DOHH2 (cell line): Measurements from ENCODE around the gene DMAC1.

Experiments used
- CTCF ChIP-seq: fragments of 200-600 bp; sonication (generic); IDR thresholded peaks from one replicate; pipeline ENCODE4 v1.5.1; 2014; ENCODE audit warnings: antibody characterized with exemption, mild to moderate bottlenecking, low read depth, low read length; ENCODE audit not compliant: poor library complexity, severe bottlenecking
- EZH2phosphoT487 ChIP-seq: fragments of 200-600 bp; sonication (generic); IDR thresholded peaks from 2 replicates; pipeline ENCODE4 v1.6.1; 2017; ENCODE audit warnings: borderline replicate concordance, mild to moderate bottlenecking, antibody characterized with exemption, low read length, moderate library complexity, mixed read lengths

GRCh38 chr9:7794196-7794595, 5.4 kb downstream of the DMAC1 start:
- TF ChIP-seq CTCF: no peak
- no peak for TF ChIP-seq EZH2phosphoT487
